ENCODE data around the gene CADPS2. TPM values are rescaled to one million over a fixed set of nuclear protein-coding genes. Genes with fewer than 3 reads are reported as not detected.

CADPS2 gene
- total and polyA plus RNA-seq, 2 donors (not counting 1 experiment from before 2014, with no cell fraction given), result not detected

- Histone ChIP-seq H3K9me3 (ENCODE audit: control extremely low read depth in 1 of 3, control insufficient read depth in 2 of 3, insufficient read depth in 1 of 3, low read length in 2 of 3) (no peaks in the 10 kb centered on the region), H3K27ac (ENCODE audit: low read length in 2 of 2) (no peak overlapping the region), H3K79me2 (ENCODE audit: control insufficient read depth, insufficient read depth, low read length) (no peaks in the 10 kb centered on the region), H4K20me1 (ENCODE audit: control insufficient read depth, insufficient read depth, low read length, poor library complexity, severe bottlenecking) (no peaks in the 10 kb centered on the region), H3K27me3 (replicated peaks in 1 of 4; ENCODE audit: control extremely low read depth in 1 of 4, control insufficient read depth in 3 of 4, insufficient read depth in 4 of 4, low read length in 3 of 4) (no peaks in the 10 kb centered on the region), H3K4me2 (replicated peaks; ENCODE audit: low read depth, low read length, poor library complexity, severe bottlenecking) (no peak overlapping the region), H3K4me1 (ENCODE audit: control insufficient read depth in 2 of 2, insufficient read depth in 2 of 2, low read length in 2 of 2) (no peaks in the 10 kb centered on the region), H3K4me3 (ENCODE audit: control extremely low read depth in 1 of 5, extremely low read depth in 1 of 5, insufficient read depth in 1 of 5, low read depth in 2 of 5, low read length in 4 of 5) (no peak overlapping the region), H3K9ac (ENCODE audit: low read length) (no peak overlapping the region), H3K36me3 (replicated peaks in 1 of 2; ENCODE audit: control extremely low read depth in 1 of 2, control insufficient read depth in 1 of 2, extremely low read depth in 1 of 2, insufficient read depth in 2 of 2, low read length in 1 of 2) (no peaks in the 10 kb centered on the region), H2AFZ (ENCODE audit: insufficient read depth, low read depth, low read length, poor library complexity, severe bottlenecking) (no peak overlapping the region)
- POLR2A ChIA-PET, result no interaction called here
- intact Hi-C loops (cut with micrococcal nuclease), result no loop called here
- TF ChIP-seq, protein P1, sequence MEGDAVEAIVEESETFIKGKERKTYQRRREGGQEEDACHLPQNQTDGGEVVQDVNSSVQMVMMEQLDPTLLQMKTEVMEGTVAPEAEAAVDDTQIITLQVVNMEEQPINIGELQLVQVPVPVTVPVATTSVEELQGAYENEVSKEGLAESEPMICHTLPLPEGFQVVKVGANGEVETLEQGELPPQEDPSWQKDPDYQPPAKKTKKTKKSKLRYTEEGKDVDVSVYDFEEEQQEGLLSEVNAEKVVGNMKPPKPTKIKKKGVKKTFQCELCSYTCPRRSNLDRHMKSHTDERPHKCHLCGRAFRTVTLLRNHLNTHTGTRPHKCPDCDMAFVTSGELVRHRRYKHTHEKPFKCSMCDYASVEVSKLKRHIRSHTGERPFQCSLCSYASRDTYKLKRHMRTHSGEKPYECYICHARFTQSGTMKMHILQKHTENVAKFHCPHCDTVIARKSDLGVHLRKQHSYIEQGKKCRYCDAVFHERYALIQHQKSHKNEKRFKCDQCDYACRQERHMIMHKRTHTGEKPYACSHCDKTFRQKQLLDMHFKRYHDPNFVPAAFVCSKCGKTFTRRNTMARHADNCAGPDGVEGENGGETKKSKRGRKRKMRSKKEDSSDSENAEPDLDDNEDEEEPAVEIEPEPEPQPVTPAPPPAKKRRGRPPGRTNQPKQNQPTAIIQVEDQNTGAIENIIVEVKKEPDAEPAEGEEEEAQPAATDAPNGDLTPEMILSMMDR (IDR thresholded peaks at IDR 0.05), result no peak
- DNase-seq (no peak), ATAC-seq (ENCODE audit: low read depth) (no peak)
- no peak overlapping the region for H3K4me3 Mint-ChIP-seq
- no peaks in the 10 kb centered on the region for H3K9me3 Mint-ChIP-seq (ENCODE audit: insufficient read depth)
- H3K27ac Mint-ChIP-seq, result no peak overlapping the region
- CTCF ChIA-PET, result interaction anchor here (0.6 to 1.4 kb wide), 2 partner anchors 10 to 402 kb away, joined by 3 read pairs; no protein-coding TSS in a partner anchor
- WGBS (ENCODE audit: insufficient coverage), result 40% methylated on average over 1 of the region's 2 CpGs
- peaks cover 4% of the 10 kb centered on the region for H3K4me1 Mint-ChIP-seq
- no peaks in the 10 kb centered on the region for H3K27me3 Mint-ChIP-seq
These were observed 339.8 kb downstream of the CADPS2 start for GRCh38 chr7:122546496-122546895.

DNA sequence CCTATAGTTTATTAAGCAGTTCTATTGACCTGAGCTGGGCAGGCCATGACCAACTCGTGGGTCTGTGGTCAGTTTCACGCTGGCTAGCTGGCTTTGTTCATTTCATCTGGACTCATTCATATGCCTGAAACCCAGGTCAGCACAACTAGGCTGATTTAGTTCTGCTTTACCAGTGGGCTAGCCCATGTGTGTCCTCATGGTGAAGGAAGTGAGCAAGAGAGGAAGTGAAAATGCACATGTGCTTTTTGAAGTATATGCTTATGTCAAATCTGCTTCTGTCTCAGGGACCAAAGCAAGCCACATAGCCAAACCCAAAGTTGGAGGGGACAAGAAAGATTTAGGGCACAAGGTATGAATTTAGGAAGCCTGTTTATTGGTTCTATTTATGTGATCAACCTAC lies 341.8 kb downstream of the CADPS2 start:
- no peaks in the 10 kb centered on the region for H3K27me3 Mint-ChIP-seq
- Histone ChIP-seq H3K4me1 (ENCODE audit: control insufficient read depth in 2 of 2, insufficient read depth in 2 of 2, low read length in 2 of 2) (no peaks in the 10 kb centered on the region), H3K27me3 (replicated peaks in 1 of 4; ENCODE audit: control extremely low read depth in 1 of 4, control insufficient read depth in 3 of 4, insufficient read depth in 4 of 4, low read length in 3 of 4) (no peaks in the 10 kb centered on the region), H3K4me2 (replicated peaks; ENCODE audit: low read depth, low read length, poor library complexity, severe bottlenecking) (no peak overlapping the region), H2AFZ (ENCODE audit: insufficient read depth, low read depth, low read length, poor library complexity, severe bottlenecking) (no peak overlapping the region), H3K4me3 (ENCODE audit: control extremely low read depth in 1 of 5, extremely low read depth in 1 of 5, insufficient read depth in 1 of 5, low read depth in 2 of 5, low read length in 4 of 5) (no peak overlapping the region), H3K9ac (ENCODE audit: low read length) (no peak overlapping the region), H4K20me1 (ENCODE audit: control insufficient read depth, insufficient read depth, low read length, poor library complexity, severe bottlenecking) (no peaks in the 10 kb centered on the region), H3K9me3 (ENCODE audit: control extremely low read depth in 1 of 3, control insufficient read depth in 2 of 3, insufficient read depth in 1 of 3, low read length in 2 of 3) (no peaks in the 10 kb centered on the region), H3K79me2 (ENCODE audit: control insufficient read depth, insufficient read depth, low read length) (no peaks in the 10 kb centered on the region), H3K27ac (ENCODE audit: low read length in 2 of 2) (no peak overlapping the region), H3K36me3 (replicated peaks in 1 of 2; ENCODE audit: control extremely low read depth in 1 of 2, control insufficient read depth in 1 of 2, extremely low read depth in 1 of 2, insufficient read depth in 2 of 2, low read length in 1 of 2) (no peaks in the 10 kb centered on the region)
- ChIA-PET CTCF (no interaction called here), POLR2A (no interaction called here)
- H3K4me3 Mint-ChIP-seq, result no peak overlapping the region
- H3K4me1 Mint-ChIP-seq, result peaks cover 4% of the 10 kb centered on the region
- no CpG with 5 or more reads among the region's 2 CpGs for WGBS (ENCODE audit: insufficient coverage)
- H3K27ac Mint-ChIP-seq, result no peak overlapping the region
- TF ChIP-seq, protein P1 (IDR thresholded peaks at IDR 0.05), result no peak
- no peaks in the 10 kb centered on the region for H3K9me3 Mint-ChIP-seq (ENCODE audit: insufficient read depth)
- intact Hi-C loops (cut with micrococcal nuclease), result no loop called here
- ATAC-seq (ENCODE audit: low read depth) (peak; percentile 47), DNase-seq (peak; percentile 20)
